H1 (cell line): ENCODE measurements around the gene HAND1. TPM values are rescaled to one million over a fixed set of nuclear protein-coding genes. Genes with fewer than 3 reads are reported as not detected.

Experiments used
- ASH2L ChIP-seq: fragments of 200-600, 300-600 bp; sonication (generic); IDR thresholded peaks from one replicate; pipeline ENCODE4 v1.7.1; 2017; ENCODE audit warnings: low read length
- BACH1 ChIP-seq: IDR thresholded peaks from 2 replicates; pipeline ENCODE4 v1.6.1; 2012; ENCODE audit warnings: low read length, improper control_type of control experiment
- CHD7 ChIP-seq: fragments of 300-600 bp; sonication (generic); IDR thresholded peaks from 2 replicates; pipeline ENCODE4 v1.7.1; 2012; ENCODE audit warnings: low read length, moderate library complexity, mild to moderate bottlenecking, inconsistent platforms; ENCODE audit not compliant: insufficient replicate concordance
- HDAC6 ChIP-seq: IDR thresholded peaks from one replicate; pipeline ENCODE4 v1.7.1; 2012; ENCODE audit warnings: low read depth, mild to moderate bottlenecking, inconsistent platforms, low read length, moderate library complexity
- NANOG ChIP-seq: IDR thresholded peaks from 2 replicates; pipeline ENCODE4 v1.6.1; 2011; ENCODE audit warnings: low read length, low read depth, mild to moderate bottlenecking, inconsistent platforms; ENCODE audit not compliant: insufficient read depth, poor library complexity, severe bottlenecking
- SIRT6 ChIP-seq: IDR thresholded peaks from one replicate; pipeline ENCODE4 v1.7.1; 2012; ENCODE audit warnings: low read length, inconsistent platforms
- SP4 ChIP-seq: IDR thresholded peaks from 2 replicates; pipeline ENCODE4 v1.6.1; 2012; ENCODE audit warnings: low read length, inconsistent platforms
- ZNF274 ChIP-seq: IDR thresholded peaks from 2 replicates; pipeline ENCODE4 v1.7.0; 2012; ENCODE audit warnings: low read length, borderline replicate concordance; ENCODE audit errors: extremely low read depth
- polyA plus RNA-seq, 7 experiments: library from polyadenylated mRNA; depleted of rRNA in 3 of 7; stranded (reverse) in 5 of 7; unstranded in 2 of 7; fragments of >200 nt in 5 of 7; fragments of 200-250 nt in 2 of 7; gene quantifications; 1 replicate in 5 of 7; 2 replicates in 1 of 7; 4 replicates in 1 of 7; pipeline versions ENCODE4 v1.2.1 to v1.2.3, GENCODE V29; 2011 to 2013; ENCODE audit warnings: missing spikeins in 2 of 7, mixed read lengths in 2 of 7
- total RNA-seq: library from RNA; stranded (reverse); fragmentation: NEBNext Ultra II Directional; extraction: Animal tissue kit (Norgen Biotek cat#: 25700); gene quantifications from 2 replicates; pipeline ENCODE4 v1.2.1, GENCODE V29; 2021
- TF ChIP-seq, protein P1 (sequence below): IDR thresholded peaks from 2 replicates; pipeline ENCODE4 v1.6.1; 2012; ENCODE audit warnings: low read length, inconsistent platforms

The HAND1 gene
- total and polyA plus RNA-seq, 2 of the 8 experiments (the other 6 are each of a cell fraction or from before 2014, with no cell fraction given): 0.06 TPM; not detected in 1

GRCh38 chr5:154479944-154480750 lies 2.1 kb upstream of the HAND1 start (continued):
- TF ChIP-seq ZNF274: no peak
- no peak for TF ChIP-seq HDAC6
- no peak for TF ChIP-seq SP4
- TF ChIP-seq, protein P1, sequence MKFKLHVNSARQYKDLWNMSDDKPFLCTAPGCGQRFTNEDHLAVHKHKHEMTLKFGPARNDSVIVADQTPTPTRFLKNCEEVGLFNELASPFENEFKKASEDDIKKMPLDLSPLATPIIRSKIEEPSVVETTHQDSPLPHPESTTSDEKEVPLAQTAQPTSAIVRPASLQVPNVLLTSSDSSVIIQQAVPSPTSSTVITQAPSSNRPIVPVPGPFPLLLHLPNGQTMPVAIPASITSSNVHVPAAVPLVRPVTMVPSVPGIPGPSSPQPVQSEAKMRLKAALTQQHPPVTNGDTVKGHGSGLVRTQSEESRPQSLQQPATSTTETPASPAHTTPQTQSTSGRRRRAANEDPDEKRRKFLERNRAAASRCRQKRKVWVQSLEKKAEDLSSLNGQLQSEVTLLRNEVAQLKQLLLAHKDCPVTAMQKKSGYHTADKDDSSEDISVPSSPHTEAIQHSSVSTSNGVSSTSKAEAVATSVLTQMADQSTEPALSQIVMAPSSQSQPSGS: no peak
- no peak for TF ChIP-seq ASH2L
- TF ChIP-seq CHD7: no peak
- no peak for TF ChIP-seq BACH1
- no peak for TF ChIP-seq SIRT6
- TF ChIP-seq NANOG: no peak
